ENCODE results near the gene CRCP. TPM values are rescaled to one million over a fixed set of nuclear protein-coding genes. Genes with fewer than 3 reads are reported as not detected.
"Not testable (repeated sequence)": the region's sequence is repeated elsewhere in the genome, so short reads cannot be mapped to it uniquely, and the experiment has no call there.

The CRCP gene
- total RNA-seq, 1 donor from 2014 or later: 23.6 TPM

GRCh38 chr7:66145400-66146104 lies 30.9 kb downstream of the CRCP start:
- intact Hi-C loops (cut with DNase I): loop anchor here (10.0 kb wide), 1 partner anchor 189 kb away; no protein-coding TSS in a partner anchor
- ATAC-seq (peak; percentile 93), DNase-seq (ENCODE audit: missing footprints) (peak; percentile 88)

- intact Hi-C loops (cut with DNase I): loop anchor here (10.0 kb wide), 1 partner anchor 188 kb away; no protein-coding TSS in a partner anchor
- no peak for ATAC-seq
- no peak for DNase-seq (ENCODE audit: missing footprints)
Observed at GRCh38 chr7:66146701-66147100, 32.1 kb downstream of the CRCP start.

GRCh38 chr7:66147657-66148056 lies 33.0 kb downstream of the CRCP start:
- intact Hi-C loops (cut with DNase I): loop anchor here (10.0 kb wide), 1 partner anchor 187 kb away; no protein-coding TSS in a partner anchor
- not testable (repeated sequence) for ATAC-seq; DNase-seq (ENCODE audit: missing footprints)

GRCh38 chr7:66150471-66150870 lies 35.8 kb downstream of the CRCP start:
- DNase-seq (ENCODE audit: missing footprints): peak; percentile 75
- intact Hi-C loops (cut with DNase I): loop anchor here (5.0 kb wide), 1 partner anchor 57 kb away; the partner anchor contains the start of gene TPST1
- peak; percentile 67 for ATAC-seq

GRCh38 chr7:66152371-66153191 lies 37.9 kb downstream of the CRCP start:
- no peak for DNase-seq (ENCODE audit: missing footprints)
- intact Hi-C loops (cut with DNase I): loop anchor here (5.0 kb wide), 1 partner anchor 55 kb away; the partner anchor contains the start of gene TPST1
- ATAC-seq: peak; percentile 56

GRCh38 chr7:66153691-66154090 lies 39.0 kb downstream of the CRCP start:
- intact Hi-C loops (cut with DNase I): loop anchor here (5.0 kb wide), 1 partner anchor 54 kb away; the partner anchor contains the start of gene TPST1
- no peak for ATAC-seq

GRCh38 chr7:66156035-66156434 lies 41.4 kb downstream of the CRCP start:
- ATAC-seq; intact Hi-C loops (cut with DNase I): not testable (repeated sequence)

More at GRCh38 chr7:66153691-66154090, 39.0 kb downstream of the CRCP start:
- DNase-seq (ENCODE audit: missing footprints): no peak

GRCh38 chr7:66157060-66157459 lies 42.4 kb downstream of the CRCP start:
- intact Hi-C loops (cut with DNase I): no loop called here
- DNase-seq (ENCODE audit: missing footprints) (no peak), ATAC-seq (no peak)

More at GRCh38 chr7:66156035-66156434, 41.4 kb downstream of the CRCP start:
- DNase-seq (ENCODE audit: missing footprints): not testable (repeated sequence)

GRCh38 chr7:66162622-66163021 lies 48.0 kb downstream of the CRCP start:
- ATAC-seq: no peak
- intact Hi-C loops (cut with DNase I): no loop called here
- DNase-seq (ENCODE audit: missing footprints): no peak

- intact Hi-C loops (cut with DNase I): no loop called here
- peak; percentile 20 for ATAC-seq
- no peak for DNase-seq (ENCODE audit: missing footprints)
Observed at GRCh38 chr7:66163186-66163610, 48.6 kb downstream of the CRCP start.

GRCh38 chr7:66164356-66164755 lies 49.7 kb downstream of the CRCP start:
- no peak for ATAC-seq
- intact Hi-C loops (cut with DNase I): no loop called here
- no peak for DNase-seq (ENCODE audit: missing footprints)

- DNase-seq (ENCODE audit: missing footprints) (no peak), ATAC-seq (no peak)
- intact Hi-C loops (cut with DNase I): no loop called here
Observed at GRCh38 chr7:66167773-66168387, 53.2 kb downstream of the CRCP start.

GRCh38 chr7:66169616-66170015 lies 55.0 kb downstream of the CRCP start:
- no peak for ATAC-seq
- DNase-seq (ENCODE audit: missing footprints): no peak
- intact Hi-C loops (cut with DNase I): no loop called here

- DNase-seq (ENCODE audit: missing footprints): peak; percentile 86
- intact Hi-C loops (cut with DNase I): no loop called here
- peak; percentile 96 for ATAC-seq
Observed at GRCh38 chr7:66170309-66171231, 55.9 kb downstream of the CRCP start.

GRCh38 chr7:66172536-66173401 lies 58.1 kb downstream of the CRCP start:
- DNase-seq (ENCODE audit: missing footprints); ATAC-seq; intact Hi-C loops (cut with DNase I): not testable (repeated sequence)

- no peak for ATAC-seq
- intact Hi-C loops (cut with DNase I): no loop called here
- no peak for DNase-seq (ENCODE audit: missing footprints)
Observed at GRCh38 chr7:66173856-66174255, 59.2 kb downstream of the CRCP start.

GRCh38 chr7:66175006-66175405 lies 60.4 kb downstream of the CRCP start:
- ATAC-seq; DNase-seq (ENCODE audit: missing footprints); intact Hi-C loops (cut with DNase I): not testable (repeated sequence)

Measured in Right ventricle myocardium inferior (tissue), 1 donor.